ENCODE measurements around the gene SNX9. TPM values are rescaled to one million over a fixed set of nuclear protein-coding genes. Genes with fewer than 3 reads are reported as not detected.

Gene SNX9
- total and polyA plus RNA-seq, 10 of the 15 experiments (the other 5 are each of a cell fraction or from before 2014, with no cell fraction given) = 0.03 to 2.0 (median 0.37) TPM

DNA sequence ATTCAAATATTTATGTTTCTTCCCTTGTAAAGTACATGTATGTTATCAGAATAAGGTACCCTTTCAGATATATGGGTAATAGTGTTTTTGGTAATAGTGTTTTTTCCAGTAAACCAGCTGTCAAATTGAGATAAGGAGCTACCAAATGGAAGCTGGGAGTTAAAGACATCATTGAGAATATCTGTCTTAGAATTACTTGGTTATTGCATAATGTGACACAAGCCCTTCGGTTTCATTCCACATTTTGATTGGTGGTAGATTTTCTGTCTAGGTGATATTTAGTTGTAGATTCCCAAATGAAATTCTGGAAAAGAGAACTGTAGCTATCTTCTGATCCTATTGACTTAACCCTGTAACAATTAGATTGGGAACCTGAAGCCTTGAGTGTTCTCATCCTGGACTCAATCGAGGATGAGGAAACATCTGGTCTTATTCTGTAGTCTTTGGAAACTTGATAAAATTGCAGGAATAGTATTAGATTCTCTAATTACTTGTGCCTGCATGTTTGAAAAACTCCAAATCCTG is 83.6 kb downstream of the SNX9 start:
- no peak for FAIRE-seq
- ChIA-PET RAD21 (ENCODE audit: unreplicated experiment) (no interaction called here), POLR2A (no interaction called here), CTCF (interaction anchor here (0.9 to 2.0 kb wide), 2 partner anchors 41 to 151 kb away, joined by 5 read pairs; no protein-coding TSS in a partner anchor), SMC1A (ENCODE audit: uncharacterized antibody, unreplicated experiment) (interaction anchor here (1.3 to 1.5 kb wide), 3 partner anchors 14 to 592 kb away, joined by 3 to 4 read pairs (median 3); no protein-coding TSS in a partner anchor)
- Histone ChIP-seq H3K4me3 (no peak overlapping the region), H3K27me3 (replicated peaks in 1 of 2; ENCODE audit: control insufficient read depth in 2 of 2, insufficient read depth in 2 of 2, low read length in 1 of 2) (no peaks in the 10 kb centered on the region), H4K20me1 (ENCODE audit: control insufficient read depth, insufficient read depth) (no peaks in the 10 kb centered on the region), H3K4me1 (ENCODE audit: control insufficient read depth, insufficient read depth, low read length) (peaks cover 17% of the 10 kb centered on the region), H3K27ac (ENCODE audit: control insufficient read depth, insufficient read depth) (no peak overlapping the region), H3K36me3 (ENCODE audit: control insufficient read depth in 2 of 2, insufficient read depth in 2 of 2, low read length in 1 of 2) (no peaks in the 10 kb centered on the region; a peak in 1 of 4 replicates), H3K9ac (ENCODE audit: control insufficient read depth, insufficient read depth, low read length) (no peak overlapping the region), H3K4me2 (ENCODE audit: control insufficient read depth, insufficient read depth) (no peak overlapping the region), H3K79me2 (ENCODE audit: control insufficient read depth, insufficient read depth, low read length) (no peaks in the 10 kb centered on the region), H3K9me3 (replicated peaks; ENCODE audit: control insufficient read depth, insufficient read depth, low read length) (no peaks in the 10 kb centered on the region; the same call in 2 of the 3 replicates), H2AFZ (ENCODE audit: control insufficient read depth, low read depth, low read length) (no peak overlapping the region)
- intact Hi-C loops (cut with micrococcal nuclease; ENCODE audit: unreplicated experiment) (loop anchor here (10.0 kb wide), 1 partner anchor 168 kb away; no protein-coding TSS in a partner anchor), in situ Hi-C loops (cut with MboI) (no loop called here)
- no peak for DNase-seq (ENCODE audit: low read depth, low spot score)
- BruUV-seq (replicated peaks) = no TSS peak
- no peak for TF ChIP-seq TCF7 (IDR thresholded peaks at IDR 0.05; ENCODE audit: borderline replicate concordance)
- TF ChIP-seq, protein P1, sequence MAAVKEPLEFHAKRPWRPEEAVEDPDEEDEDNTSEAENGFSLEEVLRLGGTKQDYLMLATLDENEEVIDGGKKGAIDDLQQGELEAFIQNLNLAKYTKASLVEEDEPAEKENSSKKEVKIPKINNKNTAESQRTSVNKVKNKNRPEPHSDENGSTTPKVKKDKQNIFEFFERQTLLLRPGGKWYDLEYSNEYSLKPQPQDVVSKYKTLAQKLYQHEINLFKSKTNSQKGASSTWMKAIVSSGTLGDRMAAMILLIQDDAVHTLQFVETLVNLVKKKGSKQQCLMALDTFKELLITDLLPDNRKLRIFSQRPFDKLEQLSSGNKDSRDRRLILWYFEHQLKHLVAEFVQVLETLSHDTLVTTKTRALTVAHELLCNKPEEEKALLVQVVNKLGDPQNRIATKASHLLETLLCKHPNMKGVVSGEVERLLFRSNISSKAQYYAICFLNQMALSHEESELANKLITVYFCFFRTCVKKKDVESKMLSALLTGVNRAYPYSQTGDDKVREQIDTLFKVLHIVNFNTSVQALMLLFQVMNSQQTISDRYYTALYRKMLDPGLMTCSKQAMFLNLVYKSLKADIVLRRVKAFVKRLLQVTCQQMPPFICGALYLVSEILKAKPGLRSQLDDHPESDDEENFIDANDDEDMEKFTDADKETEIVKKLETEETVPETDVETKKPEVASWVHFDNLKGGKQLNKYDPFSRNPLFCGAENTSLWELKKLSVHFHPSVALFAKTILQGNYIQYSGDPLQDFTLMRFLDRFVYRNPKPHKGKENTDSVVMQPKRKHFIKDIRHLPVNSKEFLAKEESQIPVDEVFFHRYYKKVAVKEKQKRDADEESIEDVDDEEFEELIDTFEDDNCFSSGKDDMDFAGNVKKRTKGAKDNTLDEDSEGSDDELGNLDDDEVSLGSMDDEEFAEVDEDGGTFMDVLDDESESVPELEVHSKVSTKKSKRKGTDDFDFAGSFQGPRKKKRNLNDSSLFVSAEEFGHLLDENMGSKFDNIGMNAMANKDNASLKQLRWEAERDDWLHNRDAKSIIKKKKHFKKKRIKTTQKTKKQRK (IDR thresholded peaks at IDR 0.05; ENCODE audit: low read depth, low read length) = no peak
- no peak for TF ChIP-seq RELA (IDR thresholded peaks at IDR 0.05; ENCODE audit: borderline replicate concordance, partially characterized antibody)
- no peak for TF ChIP-seq EGR1 (IDR thresholded peaks at IDR 0.05; ENCODE audit: borderline replicate concordance in 1 of 2, low read depth in 2 of 2, low read length in 2 of 2)
- no peak for TF ChIP-seq POU2F2 (IDR thresholded peaks at IDR 0.05; ENCODE audit: borderline replicate concordance, low read depth, low read length)
- TF ChIP-seq, protein P2, sequence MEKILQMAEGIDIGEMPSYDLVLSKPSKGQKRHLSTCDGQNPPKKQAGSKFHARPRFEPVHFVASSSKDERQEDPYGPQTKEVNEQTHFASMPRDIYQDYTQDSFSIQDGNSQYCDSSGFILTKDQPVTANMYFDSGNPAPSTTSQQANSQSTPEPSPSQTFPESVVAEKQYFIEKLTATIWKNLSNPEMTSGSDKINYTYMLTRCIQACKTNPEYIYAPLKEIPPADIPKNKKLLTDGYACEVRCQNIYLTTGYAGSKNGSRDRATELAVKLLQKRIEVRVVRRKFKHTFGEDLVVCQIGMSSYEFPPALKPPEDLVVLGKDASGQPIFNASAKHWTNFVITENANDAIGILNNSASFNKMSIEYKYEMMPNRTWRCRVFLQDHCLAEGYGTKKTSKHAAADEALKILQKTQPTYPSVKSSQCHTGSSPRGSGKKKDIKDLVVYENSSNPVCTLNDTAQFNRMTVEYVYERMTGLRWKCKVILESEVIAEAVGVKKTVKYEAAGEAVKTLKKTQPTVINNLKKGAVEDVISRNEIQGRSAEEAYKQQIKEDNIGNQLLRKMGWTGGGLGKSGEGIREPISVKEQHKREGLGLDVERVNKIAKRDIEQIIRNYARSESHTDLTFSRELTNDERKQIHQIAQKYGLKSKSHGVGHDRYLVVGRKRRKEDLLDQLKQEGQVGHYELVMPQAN (conservative IDR thresholded peaks at IDR 0.05) = no peak
- TF ChIP-seq, protein P3, sequence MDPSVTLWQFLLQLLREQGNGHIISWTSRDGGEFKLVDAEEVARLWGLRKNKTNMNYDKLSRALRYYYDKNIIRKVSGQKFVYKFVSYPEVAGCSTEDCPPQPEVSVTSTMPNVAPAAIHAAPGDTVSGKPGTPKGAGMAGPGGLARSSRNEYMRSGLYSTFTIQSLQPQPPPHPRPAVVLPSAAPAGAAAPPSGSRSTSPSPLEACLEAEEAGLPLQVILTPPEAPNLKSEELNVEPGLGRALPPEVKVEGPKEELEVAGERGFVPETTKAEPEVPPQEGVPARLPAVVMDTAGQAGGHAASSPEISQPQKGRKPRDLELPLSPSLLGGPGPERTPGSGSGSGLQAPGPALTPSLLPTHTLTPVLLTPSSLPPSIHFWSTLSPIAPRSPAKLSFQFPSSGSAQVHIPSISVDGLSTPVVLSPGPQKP (IDR thresholded peaks at IDR 0.05; ENCODE audit: low read depth, low read length) = no peak
- TF ChIP-seq ATF7 (IDR thresholded peaks at IDR 0.05; ENCODE audit: low read depth) = no peak
- TF ChIP-seq HDAC2 (IDR thresholded peaks at IDR 0.05) = no peak
- TF ChIP-seq SIX5 (IDR thresholded peaks at IDR 0.05; ENCODE audit: low read depth, low read length, severe bottlenecking) = no peak
- no peak for TF ChIP-seq MYC (IDR thresholded peaks at IDR 0.05; ENCODE audit: insufficient read depth, insufficient read length, insufficient replicate concordance, low read length, severe bottlenecking)
- TF ChIP-seq, protein P4, sequence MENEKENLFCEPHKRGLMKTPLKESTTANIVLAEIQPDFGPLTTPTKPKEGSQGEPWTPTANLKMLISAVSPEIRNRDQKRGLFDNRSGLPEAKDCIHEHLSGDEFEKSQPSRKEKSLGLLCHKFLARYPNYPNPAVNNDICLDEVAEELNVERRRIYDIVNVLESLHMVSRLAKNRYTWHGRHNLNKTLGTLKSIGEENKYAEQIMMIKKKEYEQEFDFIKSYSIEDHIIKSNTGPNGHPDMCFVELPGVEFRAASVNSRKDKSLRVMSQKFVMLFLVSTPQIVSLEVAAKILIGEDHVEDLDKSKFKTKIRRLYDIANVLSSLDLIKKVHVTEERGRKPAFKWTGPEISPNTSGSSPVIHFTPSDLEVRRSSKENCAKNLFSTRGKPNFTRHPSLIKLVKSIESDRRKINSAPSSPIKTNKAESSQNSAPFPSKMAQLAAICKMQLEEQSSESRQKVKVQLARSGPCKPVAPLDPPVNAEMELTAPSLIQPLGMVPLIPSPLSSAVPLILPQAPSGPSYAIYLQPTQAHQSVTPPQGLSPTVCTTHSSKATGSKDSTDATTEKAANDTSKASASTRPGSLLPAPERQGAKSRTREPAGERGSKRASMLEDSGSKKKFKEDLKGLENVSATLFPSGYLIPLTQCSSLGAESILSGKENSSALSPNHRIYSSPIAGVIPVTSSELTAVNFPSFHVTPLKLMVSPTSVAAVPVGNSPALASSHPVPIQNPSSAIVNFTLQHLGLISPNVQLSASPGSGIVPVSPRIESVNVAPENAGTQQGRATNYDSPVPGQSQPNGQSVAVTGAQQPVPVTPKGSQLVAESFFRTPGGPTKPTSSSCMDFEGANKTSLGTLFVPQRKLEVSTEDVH (IDR thresholded peaks at IDR 0.05; ENCODE audit: low read depth, partially characterized antibody) = no peak
- WGBS (ENCODE audit: insufficient coverage, insufficient replicate concordance, low lambda C conversion rate, missing lambda C conversion rate) = 98% methylated on average over 2 of the region's 2 CpGs
- ATAC-seq = no peak
